Hippocampal formation (tissue), 2 donors: ENCODE measurements around the gene PRMT5.

ENCODE experiments used
- DNase-seq, 2 donors: peaks; one replicate each; lab custom pipeline; 2025; lab: John Stamatoyannopoulos, UW

The PRMT5 gene

DNA sequence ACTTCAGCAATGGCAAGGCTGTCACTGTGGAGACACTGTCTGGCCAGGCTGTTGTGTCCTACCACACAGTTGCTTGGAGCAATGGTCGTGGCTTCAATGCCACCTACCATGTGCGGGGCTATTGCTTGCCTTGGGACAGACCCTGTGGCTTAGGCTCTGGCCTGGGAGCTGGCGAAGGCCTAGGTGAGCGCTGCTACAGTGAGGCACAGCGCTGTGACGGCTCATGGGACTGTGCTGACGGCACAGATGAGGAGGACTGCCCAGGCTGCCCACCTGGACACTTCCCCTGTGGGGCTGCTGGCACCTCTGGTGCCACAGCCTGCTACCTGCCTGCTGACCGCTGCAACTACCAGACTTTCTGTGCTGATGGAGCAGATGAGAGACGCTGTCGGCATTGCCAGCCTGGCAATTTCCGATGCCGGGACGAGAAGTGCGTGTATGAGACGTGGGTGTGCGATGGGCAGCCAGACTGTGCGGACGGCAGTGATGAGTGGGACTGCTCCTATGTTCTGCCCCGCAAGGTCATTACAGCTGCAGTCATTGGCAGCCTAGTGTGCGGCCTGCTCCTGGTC, 53.3 kb downstream of the PRMT5 start:
- DNase-seq, result no peak

DNA sequence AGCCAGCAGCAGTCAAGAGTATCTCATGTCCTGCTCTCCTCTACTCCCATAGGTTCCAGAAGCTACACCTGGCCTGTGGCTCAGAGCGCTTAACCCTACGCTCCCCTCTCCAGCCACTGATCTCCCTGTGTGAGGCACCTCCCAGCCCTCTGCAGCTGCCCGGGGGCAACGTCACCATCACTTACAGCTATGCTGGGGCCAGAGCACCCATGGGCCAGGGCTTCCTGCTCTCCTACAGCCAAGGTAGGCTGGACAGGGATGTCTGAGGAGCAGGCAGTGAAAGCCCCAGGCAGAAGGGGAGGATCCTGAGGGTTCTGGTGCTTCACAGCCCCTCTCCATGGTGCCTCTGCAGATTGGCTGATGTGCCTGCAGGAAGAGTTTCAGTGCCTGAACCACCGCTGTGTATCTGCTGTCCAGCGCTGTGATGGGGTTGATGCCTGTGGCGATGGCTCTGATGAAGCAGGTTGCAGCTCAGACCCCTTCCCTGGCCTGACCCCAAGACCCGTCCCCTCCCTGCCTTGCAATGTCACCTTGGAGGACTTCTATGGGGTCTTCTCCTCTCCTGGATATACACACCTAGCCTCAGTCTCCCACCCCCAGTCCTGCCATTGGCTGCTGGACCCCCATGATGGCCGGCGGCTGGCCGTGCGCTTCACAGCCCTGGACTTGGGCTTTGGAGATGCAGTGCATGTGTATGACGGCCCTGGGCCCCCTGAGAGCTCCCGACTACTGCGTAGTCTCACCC, 54.0 kb downstream of the PRMT5 start:
- DNase-seq, result no peak

DNA sequence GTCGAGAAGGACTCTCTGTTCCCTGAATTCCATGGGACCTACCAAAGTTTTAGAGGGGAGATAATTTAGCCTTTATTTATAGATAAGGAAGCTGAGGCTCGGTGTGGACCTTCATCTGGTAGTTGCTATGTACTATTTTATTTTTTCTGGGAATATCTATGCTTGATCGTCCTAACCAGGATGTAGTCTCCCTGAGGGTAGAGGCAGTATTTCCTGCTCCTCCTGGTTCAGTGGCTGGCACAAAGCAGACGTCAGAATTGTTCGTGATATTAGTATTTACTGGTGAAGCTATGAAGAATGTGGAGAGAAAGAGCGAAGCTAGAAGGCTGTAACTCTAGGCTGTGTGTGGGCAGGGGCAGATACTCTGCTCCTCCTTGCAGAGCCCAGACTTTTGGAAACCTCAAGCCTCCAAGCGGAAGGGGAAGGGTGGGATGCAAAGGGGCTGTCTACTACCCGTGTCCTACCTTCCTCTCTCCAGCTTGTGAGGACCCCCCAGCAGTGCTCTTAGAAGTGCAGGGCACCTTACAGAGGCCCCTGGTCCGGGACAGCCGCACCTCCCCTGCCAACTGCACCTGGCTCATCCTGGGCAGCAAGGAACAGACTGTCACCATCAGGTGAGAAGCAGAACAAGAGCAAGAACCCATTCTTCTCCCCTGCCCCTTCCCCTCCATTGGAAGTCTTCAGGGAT, 56.2 kb downstream of the PRMT5 start:
- DNase-seq, result no peak

DNA sequence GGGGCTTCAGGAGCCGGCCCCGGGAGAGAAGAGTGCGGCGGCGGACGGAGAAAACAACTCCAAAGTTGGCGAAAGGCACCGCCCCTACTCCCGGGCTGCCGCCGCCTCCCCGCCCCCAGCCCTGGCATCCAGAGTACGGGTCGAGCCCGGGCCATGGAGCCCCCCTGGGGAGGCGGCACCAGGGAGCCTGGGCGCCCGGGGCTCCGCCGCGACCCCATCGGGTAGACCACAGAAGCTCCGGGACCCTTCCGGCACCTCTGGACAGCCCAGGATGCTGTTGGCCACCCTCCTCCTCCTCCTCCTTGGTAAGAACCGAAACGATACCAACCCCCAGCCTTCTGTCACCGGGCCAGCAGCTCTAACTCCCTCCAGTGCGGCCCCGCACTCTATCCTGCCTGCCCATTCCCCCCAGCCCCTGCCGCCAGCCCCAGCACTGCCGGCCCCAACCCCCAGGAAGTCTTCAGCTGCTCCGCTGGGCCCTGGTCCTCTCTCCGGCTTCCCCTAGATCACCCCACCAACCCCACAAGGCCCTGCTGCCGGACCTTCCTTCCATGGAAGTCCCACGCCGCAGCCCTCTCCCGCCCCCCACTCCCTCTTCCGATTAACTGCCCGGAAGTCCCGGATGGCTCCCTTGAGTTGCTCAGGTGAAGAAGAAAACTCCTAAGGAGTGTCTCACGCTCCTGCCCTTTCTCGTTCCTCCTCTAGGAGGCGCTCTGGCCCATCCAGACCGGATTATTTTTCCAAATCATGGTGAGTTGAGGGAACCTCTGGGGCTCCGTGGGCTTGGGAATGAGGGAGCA, 56.9 kb downstream of the PRMT5 start:
- peak; percentile 44 to 67 for DNase-seq

DNA sequence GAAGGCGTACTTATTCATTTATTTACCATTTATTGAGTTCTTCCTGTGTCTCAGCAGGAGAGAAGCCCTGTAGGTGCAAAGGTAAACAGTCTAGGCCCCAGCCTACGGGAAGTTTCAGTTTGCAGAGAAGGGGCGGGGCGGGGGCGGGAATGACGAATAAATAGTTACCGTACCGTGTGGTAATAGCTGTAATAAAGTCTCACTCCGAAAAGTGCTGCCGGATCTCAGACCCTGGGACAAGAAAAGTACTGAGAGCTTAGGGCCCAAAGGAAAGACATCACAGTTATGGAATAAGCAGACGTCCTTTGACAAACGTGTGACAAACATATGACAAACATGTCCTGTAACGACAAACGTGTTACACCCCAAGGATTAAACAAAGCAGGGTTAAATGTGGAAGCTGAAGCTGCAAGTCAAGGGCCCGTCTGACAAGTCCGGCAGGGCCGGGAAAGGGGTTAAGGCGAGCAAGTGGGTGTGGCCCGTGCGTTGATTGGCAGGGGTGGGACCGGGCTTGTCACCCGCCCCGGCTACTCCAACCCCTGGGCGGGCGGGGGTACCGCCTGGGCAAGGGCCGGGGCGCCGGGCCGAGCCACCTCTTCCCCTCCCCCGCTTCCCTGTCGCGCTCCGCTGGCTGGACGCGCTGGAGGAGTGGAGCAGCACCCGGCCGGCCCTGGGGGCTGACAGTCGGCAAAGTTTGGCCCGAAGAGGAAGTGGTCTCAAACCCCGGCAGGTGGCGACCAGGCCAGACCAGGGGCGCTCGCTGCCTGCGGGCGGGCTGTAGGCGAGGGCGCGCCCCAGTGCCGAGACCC, 57.7 kb downstream of the PRMT5 start, which contains the start of gene LRP10:
LRP10 (plus strand) TSS at position 517 of the 809 bp plus-strand sequence. CDS start 564 bp downstream, outside the sequence.
- DNase-seq, result peak; percentile 85 to 90

DNA sequence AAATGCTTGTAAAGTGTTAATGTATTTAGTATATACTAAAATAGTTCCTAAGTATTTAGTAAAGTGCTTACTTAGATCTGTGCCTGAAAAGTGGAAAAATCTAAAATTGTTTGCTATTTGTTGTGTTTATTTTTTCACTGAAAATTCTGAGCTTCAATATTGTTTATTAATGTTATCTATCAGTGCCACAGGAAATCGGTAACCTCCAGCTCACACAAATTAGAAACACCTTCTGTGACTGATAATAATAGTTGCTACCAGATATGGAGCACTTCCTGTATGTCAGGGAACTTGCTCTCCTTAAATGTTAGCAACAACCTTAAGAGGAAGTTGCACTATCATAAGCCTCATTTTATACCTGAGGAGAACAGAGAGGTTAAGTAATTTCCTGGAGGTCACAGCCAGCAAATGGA, 58.4 kb downstream of the PRMT5 start:
- no peak for DNase-seq
